HCT116 (cell line): ENCODE results near the gene LRFN4. TPM values are rescaled to one million over a fixed set of nuclear protein-coding genes. Genes with fewer than 3 reads are reported as not detected.

Experiments used
- ATAC-seq: fragments of 200-7000 bp; cut with Tn5 transposase; 2 replicates; pipeline ENCODE4 v1.9.1; 2020; ENCODE audit warnings: mild to moderate bottlenecking, moderate library complexity
- BruUV-seq: library from RNA; stranded (reverse); fragments of 400-500 nt; replicated peaks from 2 replicates; lab custom pipeline; 2021; lab: Mats Ljungman, UMichigan
- CTCF ChIA-PET: fragments of 300-600 bp; sonication (Branson Sonifier 250); formaldehyde crosslinking; loops from one replicate; lab custom pipeline; 2021; ENCODE audit warnings: antibody characterized with exemption; lab: Charles Lee
- POLR2A ChIA-PET: fragments of 300-600, 350-600 bp; sonication (Branson Sonifier 250); formaldehyde crosslinking; loops from one replicate; lab custom pipeline; 2021; ENCODE audit warnings: antibody characterized with exemption; lab: Charles Lee
- RAD21 ChIA-PET, 2 experiments: fragments of 300-600 bp; sonication (Branson Sonifier 250); formaldehyde crosslinking; loops; one replicate each; lab custom pipeline; 2023; ENCODE audit warnings: low total read pairs in 2 of 2; ENCODE audit not compliant: uncharacterized antibody in 2 of 2, unreplicated experiment in 2 of 2, low non-redundant PET in 1 of 2; lab: Charles Lee
- DNase-seq: peaks from one replicate; pipeline ENCODE4 v3.0.0-alpha.2; 2010; ENCODE audit warnings: low read depth, low spot score
- H2AFZ ChIP-seq: fragments of 200-600 bp; shearing (Covaris generic), sonication (generic); 2 replicates; pipeline ENCODE4 v1.6.1; 2017; ENCODE audit warnings: low read depth, mixed run types, mixed read lengths, antibody characterized with exemption, low read length; ENCODE audit not compliant: poor library complexity, severe bottlenecking
- H3K27ac ChIP-seq: 2 replicates; pipeline ENCODE4 v1.5.1; 2012; ENCODE audit warnings: low read depth, low read length
- H3K27me3 ChIP-seq: fragments of 200-600 bp; sonication (generic); 2 replicates; pipeline ENCODE4 v1.6.1; 2016; ENCODE audit warnings: mixed run types, low read length, mixed read lengths; ENCODE audit not compliant: insufficient read depth
- H3K36me3 ChIP-seq, 2 experiments: fragments of 200-500 bp in 1 of 2; fragments of 200-600 bp in 1 of 2; sonication (Bioruptor generic) in 1 of 2; sonication (generic) in 1 of 2; 2 replicates each; pipeline versions ENCODE4 v1.5.1 to v1.6.1; 2014 to 2016; ENCODE audit warnings: low read length in 2 of 2, inconsistent platforms in 1 of 2, mixed read lengths in 1 of 2, mixed run types in 1 of 2; ENCODE audit not compliant: insufficient read depth in 2 of 2, control insufficient read depth in 1 of 2
- H3K4me1 ChIP-seq, 2 experiments: fragments of 200-600 bp in 1 of 2; sonication (generic) in 1 of 2; 2 replicates each; pipeline versions ENCODE4 v1.5.1 to v1.6.1; 2012 to 2017; ENCODE audit warnings: low read length in 2 of 2, inconsistent platforms in 1 of 2, mild to moderate bottlenecking in 1 of 2, mixed read lengths in 1 of 2, mixed run types in 1 of 2, moderate library complexity in 1 of 2; ENCODE audit not compliant: insufficient read depth in 2 of 2, control insufficient read depth in 1 of 2
- H3K4me2 ChIP-seq: fragments of 200-600 bp; sonication (generic); 2 replicates; pipeline ENCODE4 v1.6.1; 2017; ENCODE audit warnings: mixed run types, low read length, mixed read lengths
- H3K4me3 ChIP-seq, 2 experiments: fragments of 200-600 bp in 1 of 2; sonication (generic) in 1 of 2; replicated peaks in 1 of 2; 2 replicates each; pipeline ENCODE4 v1.5.1; 2011 to 2016; ENCODE audit warnings: low read length in 2 of 2, control low read depth in 1 of 2, low read depth in 1 of 2, mild to moderate bottlenecking in 1 of 2, mixed read lengths in 1 of 2, mixed run types in 1 of 2
- H3K79me2 ChIP-seq: fragments of 200-600 bp; sonication (generic); 2 replicates; pipeline ENCODE4 v1.6.1; 2017; ENCODE audit warnings: mild to moderate bottlenecking, mixed run types, low read length, moderate library complexity, mixed read lengths; ENCODE audit not compliant: insufficient read depth
- H3K9ac ChIP-seq: fragments of 200-600 bp; sonication (generic); 2 replicates; pipeline ENCODE4 v1.6.1; 2016; ENCODE audit warnings: low read length, mixed read lengths
- H3K9me2 ChIP-seq: fragments of 200-600 bp; sonication (generic), shearing (Covaris generic); 2 replicates; pipeline ENCODE4 v1.6.1; 2017; ENCODE audit warnings: mixed run types, mild to moderate bottlenecking, moderate library complexity; ENCODE audit not compliant: insufficient read depth
- H3K9me3 ChIP-seq, 2 experiments: fragments of 200-500 bp in 1 of 2; fragments of 200-600 bp in 1 of 2; sonication (Bioruptor generic) in 1 of 2; sonication (generic) in 1 of 2; 2 replicates each; pipeline ENCODE4 v1.6.1; 2014 to 2017; ENCODE audit warnings: low read length in 2 of 2, mixed read lengths in 2 of 2, inconsistent platforms in 1 of 2, low read depth in 1 of 2, mild to moderate bottlenecking in 1 of 2, mixed run types in 1 of 2, moderate library complexity in 1 of 2; ENCODE audit not compliant: control insufficient read depth in 1 of 2, insufficient read depth in 1 of 2
- H4K20me1 ChIP-seq: fragments of 200-600 bp; sonication (generic), shearing (Covaris generic); 2 replicates; pipeline ENCODE4 v1.6.1; 2017; ENCODE audit warnings: mixed run types, mild to moderate bottlenecking, moderate library complexity; ENCODE audit not compliant: insufficient read depth
- CBX3 ChIP-seq: IDR thresholded peaks from 2 replicates; pipeline ENCODE4 v1.6.1; 2012; ENCODE audit warnings: low read depth
- EZH2 ChIP-seq: fragments of 200-600 bp; sonication (generic); IDR thresholded peaks from 2 replicates; pipeline ENCODE4 v1.6.1; 2017; ENCODE audit warnings: antibody characterized with exemption, mixed run types
- EZH2phosphoT487 ChIP-seq: fragments of 200-600 bp; IDR thresholded peaks from 2 replicates; pipeline ENCODE4 v1.6.1; 2018; ENCODE audit warnings: antibody characterized with exemption, borderline replicate concordance
- FOSL1 ChIP-seq: IDR thresholded peaks from 2 replicates; pipeline ENCODE4 v1.6.1; 2012; ENCODE audit warnings: low read depth
- MAX ChIP-seq: IDR thresholded peaks from 2 replicates; pipeline ENCODE4 v1.6.1; 2012
- POLR2A ChIP-seq: IDR thresholded peaks from 2 replicates; pipeline ENCODE4 v1.7.0; 2011; ENCODE audit warnings: borderline replicate concordance; ENCODE audit not compliant: insufficient read depth, insufficient read length; ENCODE audit errors: extremely low read depth
- RAD21 ChIP-seq: IDR thresholded peaks from 2 replicates; pipeline ENCODE4 v1.6.1; 2012; ENCODE audit warnings: low read depth, mild to moderate bottlenecking
- SIN3A ChIP-seq: IDR thresholded peaks from 2 replicates; pipeline ENCODE4 v1.6.1; 2012; ENCODE audit warnings: low read depth
- SP1 ChIP-seq: IDR thresholded peaks from 2 replicates; pipeline ENCODE4 v1.6.1; 2012; ENCODE audit warnings: low read depth
- SRF ChIP-seq: IDR thresholded peaks from 2 replicates; pipeline ENCODE4 v1.6.1; 2012; ENCODE audit warnings: low read depth
- TCF7L2 ChIP-seq: IDR thresholded peaks from 2 replicates; pipeline ENCODE4 v1.7.0; 2011; ENCODE audit warnings: borderline replicate concordance, inconsistent platforms; ENCODE audit not compliant: insufficient read depth, insufficient read length; ENCODE audit errors: extremely low read depth
- YY1 ChIP-seq: IDR thresholded peaks from 2 replicates; pipeline ENCODE4 v1.6.1; 2011; ENCODE audit warnings: low read length, low read depth, moderate library complexity, mild to moderate bottlenecking; ENCODE audit not compliant: insufficient replicate concordance; ENCODE audit errors: extremely low read depth
- ZFX ChIP-seq: fragments of 450-650 bp; IDR thresholded peaks from 2 replicates; pipeline ENCODE4 v1.6.1; 2017
- ZNF274 ChIP-seq: fragments of 200-500 bp; sonication (Bioruptor generic); IDR thresholded peaks from 2 replicates; pipeline ENCODE4 v1.6.1; 2014; ENCODE audit warnings: mild to moderate bottlenecking, low read depth, low read length, inconsistent platforms
- intact Hi-C: fragments of 100-400 bp; cut with micrococcal nuclease; formaldehyde crosslinking; loops from 2 replicates; pipeline ENCODE4 v1.10.0; 2022
- total RNA-seq: library from RNA; stranded (reverse); gene quantifications from one replicate; pipeline ENCODE4 v1.2.1, GENCODE V29; 2021; ENCODE audit not compliant: unreplicated experiment
- TF ChIP-seq, protein P1 (sequence below): IDR thresholded peaks from 2 replicates; pipeline ENCODE4 v1.6.1; 2011; ENCODE audit warnings: mild to moderate bottlenecking, low read length, moderate library complexity; ENCODE audit not compliant: insufficient replicate concordance; ENCODE audit errors: extremely low read depth
- TF ChIP-seq, protein P2 (sequence below), 3 experiments: fragments of 200-600 bp in 1 of 3; sonication (generic) in 1 of 3; IDR thresholded peaks in 2 of 3; conservative IDR thresholded peaks in 1 of 3; 2 replicates each; pipeline ENCODE4 v1.5.1; 2012 to 2017; ENCODE audit warnings: low read depth in 2 of 3, low read length in 2 of 3, antibody characterized with exemption in 1 of 3, borderline replicate concordance in 1 of 3, control low read depth in 1 of 3, mild to moderate bottlenecking in 1 of 3, mixed read lengths in 1 of 3, mixed run types in 1 of 3, moderate library complexity in 1 of 3; ENCODE audit not compliant: insufficient read depth in 1 of 3
- TF ChIP-seq, protein P3 (sequence below): IDR thresholded peaks from 2 replicates; pipeline ENCODE4 v1.6.1; 2012

LRFN4 gene
- total RNA-seq, 1 experiment from 2014 or later: 55.4 TPM

GRCh38 chr11:66862559-66863037, 5.7 kb downstream of the LRFN4 start:
- Histone ChIP-seq H3K9me3 (no peaks in the 10 kb centered on the region), H3K27ac (no peak overlapping the region), H3K4me2 (no peak overlapping the region), H3K36me3 (peaks cover 0 to 4% of the 10 kb centered on the region in 2 experiments; a peak in 1 of 4 replicates), H3K79me2 (peaks cover 19% of the 10 kb centered on the region; the same call in 1 of the 2 replicates), H3K27me3 (no peaks in the 10 kb centered on the region), H3K9ac (no peak overlapping the region), H4K20me1 (no peaks in the 10 kb centered on the region), H3K4me1 (peaks cover 2 to 13% of the 10 kb centered on the region in 2 experiments; a peak in 3 of 4 replicates), H3K9me2 (no peaks in the 10 kb centered on the region), H3K4me3 (no peak overlapping the region), H2AFZ (no peak overlapping the region)
- ChIA-PET RAD21 (no interaction called here), CTCF (no interaction called here), POLR2A (no interaction called here)
- no TSS peak for BruUV-seq
- intact Hi-C loops: no loop called here
- ATAC-seq: no peak
- TF ChIP-seq ZNF274: no peak
- no peak for TF ChIP-seq EZH2phosphoT487
- TF ChIP-seq MAX: no peak
- TF ChIP-seq, protein P1, sequence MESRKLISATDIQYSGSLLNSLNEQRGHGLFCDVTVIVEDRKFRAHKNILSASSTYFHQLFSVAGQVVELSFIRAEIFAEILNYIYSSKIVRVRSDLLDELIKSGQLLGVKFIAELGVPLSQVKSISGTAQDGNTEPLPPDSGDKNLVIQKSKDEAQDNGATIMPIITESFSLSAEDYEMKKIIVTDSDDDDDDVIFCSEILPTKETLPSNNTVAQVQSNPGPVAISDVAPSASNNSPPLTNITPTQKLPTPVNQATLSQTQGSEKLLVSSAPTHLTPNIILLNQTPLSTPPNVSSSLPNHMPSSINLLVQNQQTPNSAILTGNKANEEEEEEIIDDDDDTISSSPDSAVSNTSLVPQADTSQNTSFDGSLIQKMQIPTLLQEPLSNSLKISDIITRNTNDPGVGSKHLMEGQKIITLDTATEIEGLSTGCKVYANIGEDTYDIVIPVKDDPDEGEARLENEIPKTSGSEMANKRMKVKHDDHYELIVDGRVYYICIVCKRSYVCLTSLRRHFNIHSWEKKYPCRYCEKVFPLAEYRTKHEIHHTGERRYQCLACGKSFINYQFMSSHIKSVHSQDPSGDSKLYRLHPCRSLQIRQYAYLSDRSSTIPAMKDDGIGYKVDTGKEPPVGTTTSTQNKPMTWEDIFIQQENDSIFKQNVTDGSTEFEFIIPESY: no peak
- TF ChIP-seq POLR2A: no peak
- no peak for TF ChIP-seq SIN3A
- TF ChIP-seq SRF: no peak
- TF ChIP-seq RAD21: no peak
- no peak for TF ChIP-seq YY1
- TF ChIP-seq EZH2: no peak
- TF ChIP-seq ZFX: no peak
- no peak for TF ChIP-seq CBX3
- TF ChIP-seq, protein P2, sequence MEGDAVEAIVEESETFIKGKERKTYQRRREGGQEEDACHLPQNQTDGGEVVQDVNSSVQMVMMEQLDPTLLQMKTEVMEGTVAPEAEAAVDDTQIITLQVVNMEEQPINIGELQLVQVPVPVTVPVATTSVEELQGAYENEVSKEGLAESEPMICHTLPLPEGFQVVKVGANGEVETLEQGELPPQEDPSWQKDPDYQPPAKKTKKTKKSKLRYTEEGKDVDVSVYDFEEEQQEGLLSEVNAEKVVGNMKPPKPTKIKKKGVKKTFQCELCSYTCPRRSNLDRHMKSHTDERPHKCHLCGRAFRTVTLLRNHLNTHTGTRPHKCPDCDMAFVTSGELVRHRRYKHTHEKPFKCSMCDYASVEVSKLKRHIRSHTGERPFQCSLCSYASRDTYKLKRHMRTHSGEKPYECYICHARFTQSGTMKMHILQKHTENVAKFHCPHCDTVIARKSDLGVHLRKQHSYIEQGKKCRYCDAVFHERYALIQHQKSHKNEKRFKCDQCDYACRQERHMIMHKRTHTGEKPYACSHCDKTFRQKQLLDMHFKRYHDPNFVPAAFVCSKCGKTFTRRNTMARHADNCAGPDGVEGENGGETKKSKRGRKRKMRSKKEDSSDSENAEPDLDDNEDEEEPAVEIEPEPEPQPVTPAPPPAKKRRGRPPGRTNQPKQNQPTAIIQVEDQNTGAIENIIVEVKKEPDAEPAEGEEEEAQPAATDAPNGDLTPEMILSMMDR (IDR thresholded peaks at IDR 0.05 in 2 of 3, conservative IDR thresholded peaks at IDR 0.05 in 1 of 3; ENCODE audit: borderline replicate concordance in 1 of 3, insufficient read depth in 1 of 3, low read depth in 2 of 3, low read length in 2 of 3): no peak
- no peak for TF ChIP-seq SP1
- no peak for TF ChIP-seq FOSL1
- TF ChIP-seq, protein P3, sequence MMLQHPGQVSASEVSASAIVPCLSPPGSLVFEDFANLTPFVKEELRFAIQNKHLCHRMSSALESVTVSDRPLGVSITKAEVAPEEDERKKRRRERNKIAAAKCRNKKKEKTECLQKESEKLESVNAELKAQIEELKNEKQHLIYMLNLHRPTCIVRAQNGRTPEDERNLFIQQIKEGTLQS: no peak
- no peak for TF ChIP-seq TCF7L2
- no peak for DNase-seq
